ENCODE results near the gene ABCC3.
"Not testable (repeated sequence)": the region's sequence is repeated elsewhere in the genome, so short reads cannot be mapped to it uniquely, and the experiment has no call there.

ABCC3 gene

DNA sequence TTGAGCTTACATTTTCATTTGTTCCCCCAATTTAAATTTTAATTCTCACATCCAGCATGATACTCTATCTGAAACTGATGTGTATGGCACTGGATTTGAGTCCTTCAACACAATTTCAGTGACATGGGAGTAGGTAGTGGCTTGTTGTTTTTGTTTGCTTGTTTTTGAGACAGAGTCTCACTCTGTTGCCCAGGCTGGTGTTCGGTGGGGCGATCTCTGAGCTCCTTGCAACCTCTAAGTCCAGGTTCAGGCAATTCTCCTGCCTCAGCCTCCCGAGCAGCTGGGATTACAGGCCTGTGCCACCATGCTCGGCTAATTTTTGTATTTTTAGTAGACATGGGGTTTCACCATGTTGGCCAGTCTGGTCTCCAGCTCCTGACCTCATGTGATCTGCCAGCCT, 74.4 kb downstream of the ABCC3 start:
- DNase-seq, result not testable (repeated sequence)

DNA sequence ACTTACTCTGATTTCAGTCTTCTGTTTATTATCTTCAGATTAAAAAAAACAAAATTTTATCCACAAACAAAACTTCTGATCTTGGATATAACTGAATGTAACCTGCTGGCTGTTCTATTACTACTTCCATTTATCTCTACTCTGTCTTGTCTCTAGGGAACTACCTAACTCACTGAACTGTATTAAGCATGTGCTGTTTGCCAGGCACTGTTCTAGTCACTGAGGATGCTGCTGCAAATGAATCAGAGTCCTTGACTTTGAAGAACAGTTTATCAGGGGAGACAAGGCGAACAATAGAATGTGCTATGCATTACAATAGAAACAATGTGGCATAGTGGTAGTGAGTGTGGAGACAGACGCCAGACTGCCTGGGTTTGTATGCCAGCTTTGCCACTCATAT, 75.3 kb downstream of the ABCC3 start:
- DNase-seq, result no peak

DNA sequence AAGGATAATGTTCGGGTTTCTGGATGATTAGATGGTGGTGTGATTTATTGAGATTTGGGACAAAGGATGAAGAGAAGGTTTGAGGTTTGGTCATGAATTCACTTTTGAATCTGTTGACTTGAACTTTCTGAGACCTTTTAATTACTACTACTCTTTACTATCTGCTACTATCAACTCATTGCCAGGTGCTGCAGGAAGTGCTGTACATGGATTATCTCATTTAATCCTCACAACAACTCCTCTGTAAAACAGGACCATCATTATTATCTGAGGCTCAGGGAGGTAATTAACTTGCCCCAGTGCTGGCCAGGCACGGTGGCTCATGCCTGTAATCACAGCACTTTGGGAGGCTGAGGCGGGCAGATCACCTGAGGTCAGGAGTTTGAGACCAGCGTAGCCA, 76.0 kb downstream of the ABCC3 start:
- DNase-seq, result no peak

DNA sequence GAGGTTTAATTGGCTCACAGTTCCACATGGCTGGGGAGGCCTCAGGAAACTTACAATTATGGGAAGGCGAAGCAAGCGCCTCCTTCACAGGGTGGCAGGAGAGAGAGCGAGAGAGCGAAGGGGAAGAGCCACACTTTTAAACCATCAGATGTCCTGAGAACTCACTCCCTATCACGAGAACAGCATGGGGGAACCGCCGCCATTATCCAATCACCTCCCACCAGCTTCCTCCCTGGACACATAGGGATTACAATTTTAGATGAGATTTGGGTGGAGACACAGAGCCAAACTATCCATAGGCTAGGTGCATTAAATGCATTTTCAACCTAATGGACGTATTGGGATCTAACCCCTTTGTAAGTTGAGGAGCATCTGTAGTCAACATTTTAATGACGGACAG, 78.0 kb downstream of the ABCC3 start:
- DNase-seq, result no peak

DNA sequence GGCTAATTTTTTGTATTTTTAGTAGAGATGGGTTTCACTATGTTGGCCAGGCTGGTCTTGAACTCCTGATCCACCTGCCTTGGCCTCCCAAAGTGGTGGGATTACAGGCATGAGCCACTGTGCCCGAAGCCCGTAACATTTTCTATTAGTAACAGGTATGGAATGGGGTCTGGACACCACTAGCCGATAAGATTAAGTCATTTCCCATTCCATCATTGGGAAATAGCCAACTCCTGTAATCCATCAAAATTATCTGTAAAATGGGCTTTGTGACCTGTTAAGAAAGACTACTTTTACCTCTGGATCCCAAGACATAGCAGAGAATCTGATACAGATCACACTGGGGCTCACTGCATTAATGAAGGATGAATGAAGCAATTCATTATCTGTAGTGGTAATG, 80.8 kb downstream of the ABCC3 start:
- DNase-seq, result no peak

DNA sequence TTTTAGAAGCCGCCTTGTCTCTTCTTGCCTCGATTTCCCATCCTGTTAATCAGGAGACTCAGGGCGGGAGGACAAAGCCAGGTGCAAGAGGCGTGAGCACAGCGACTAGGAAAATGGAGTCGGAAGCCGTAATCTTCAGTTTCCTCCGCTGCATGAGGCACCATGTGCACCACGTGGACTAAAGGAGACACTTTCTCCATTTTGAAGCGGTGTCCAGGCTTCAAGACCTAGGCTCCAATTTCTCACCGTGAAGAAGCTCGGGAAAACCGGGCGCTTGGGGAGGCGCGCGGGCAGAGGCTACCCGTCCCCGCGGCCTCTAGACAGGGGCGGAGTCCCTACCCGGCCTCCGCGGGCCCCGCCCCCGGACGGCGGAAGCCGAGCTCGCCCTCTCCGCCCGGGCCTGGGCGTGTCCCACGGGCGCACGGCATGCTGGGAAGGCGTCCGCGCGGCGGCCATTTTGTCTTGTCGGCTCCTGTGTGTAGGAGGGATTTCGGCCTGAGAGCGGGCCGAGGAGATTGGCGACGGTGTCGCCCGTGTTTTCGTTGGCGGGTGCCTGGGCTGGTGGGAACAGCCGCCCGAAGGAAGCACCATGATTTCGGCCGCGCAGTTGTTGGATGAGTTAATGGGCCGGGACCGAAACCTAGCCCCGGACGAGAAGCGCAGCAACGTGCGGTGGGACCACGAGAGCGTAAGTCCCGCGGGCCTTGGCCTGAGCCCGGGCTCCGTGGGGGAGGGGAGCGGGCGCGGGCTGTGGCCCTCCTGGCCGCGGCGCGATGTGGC, 84.7 kb downstream of the ABCC3 start, which contains the start of gene LUC7L3:
LUC7L3 (plus strand) TSS at position 460 of the 780 bp plus-strand sequence; CDS start at position 590, 130 bp downstream.
- DNase-seq, result peak; percentile 93

DNA sequence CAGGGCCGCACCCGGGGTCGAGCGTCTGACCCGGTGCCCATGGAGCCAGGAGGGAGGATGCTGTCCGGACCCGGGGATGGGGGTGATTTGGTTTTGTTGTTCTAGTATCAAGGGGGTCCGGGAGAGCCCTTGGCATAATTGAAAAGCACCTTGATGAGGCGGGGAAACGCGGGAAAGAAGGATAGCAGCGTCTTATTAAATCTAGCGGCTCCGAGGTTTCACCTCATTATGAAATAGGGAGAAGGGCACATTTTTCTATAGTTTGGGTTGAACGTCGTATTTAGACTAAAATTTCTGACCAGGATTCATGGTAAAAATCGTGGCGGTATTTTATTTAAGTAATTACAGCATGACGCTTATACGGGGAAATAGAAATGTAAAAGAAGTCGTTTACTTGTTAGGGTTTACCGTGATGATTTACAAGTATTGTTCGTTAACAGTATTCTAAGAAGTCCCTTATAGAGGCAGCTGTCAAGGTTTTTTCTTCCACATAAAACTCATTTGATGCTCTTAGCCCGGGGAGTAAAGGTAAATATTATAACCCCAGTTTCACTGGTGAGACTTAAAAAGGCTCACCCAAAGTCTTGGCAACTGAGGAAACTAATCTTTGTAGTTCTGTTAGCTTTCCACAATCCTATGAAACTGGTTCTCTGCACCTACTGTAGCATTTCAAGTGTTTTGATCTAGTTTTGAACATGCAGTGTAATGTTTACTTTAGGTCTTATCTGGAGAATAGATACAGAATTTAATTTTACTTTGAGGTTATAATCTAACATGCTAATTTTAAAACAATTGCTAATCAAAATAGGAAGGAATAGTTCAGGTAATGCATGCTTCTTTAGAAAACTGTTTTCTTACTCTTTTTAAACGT, 85.5 kb downstream of the ABCC3 start:
- no peak for DNase-seq

DNA sequence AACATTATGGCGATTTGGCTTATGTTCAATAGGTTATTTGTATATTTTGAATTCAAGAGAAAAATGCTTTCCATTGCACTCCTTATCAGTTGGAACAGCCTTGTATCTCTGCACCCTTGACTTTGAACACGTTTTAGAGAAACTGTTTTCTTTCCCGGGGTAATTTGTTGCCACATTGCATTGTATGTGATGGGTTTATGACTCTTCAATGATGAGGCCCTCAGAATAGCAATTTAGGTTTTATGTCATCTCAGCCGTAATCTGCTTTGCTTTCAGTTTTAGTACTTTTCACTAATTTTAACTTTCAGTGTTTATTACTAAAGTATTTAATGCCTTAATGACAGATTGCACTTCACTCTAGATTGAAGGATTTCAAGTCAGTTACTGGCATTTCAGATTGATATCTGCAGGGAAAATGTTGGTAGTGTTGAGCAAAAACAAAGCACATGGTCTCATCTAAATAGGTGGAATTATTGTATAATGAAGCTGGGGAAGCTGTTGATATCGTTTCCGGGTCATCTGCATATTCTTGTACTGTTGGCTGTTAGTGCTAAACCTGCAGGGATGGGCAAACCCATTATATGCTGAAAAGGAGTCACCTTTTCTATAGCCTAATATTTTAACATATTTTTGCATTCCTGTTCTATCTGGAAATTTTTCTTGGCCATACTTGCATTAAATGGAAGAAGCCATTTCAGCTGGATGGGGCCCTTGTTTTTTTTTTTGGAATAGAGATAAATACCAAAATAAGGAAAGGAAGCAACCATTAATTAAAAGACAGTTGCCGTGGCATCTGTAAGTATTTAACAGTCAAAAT, 86.7 kb downstream of the ABCC3 start:
- DNase-seq, result no peak

DNA sequence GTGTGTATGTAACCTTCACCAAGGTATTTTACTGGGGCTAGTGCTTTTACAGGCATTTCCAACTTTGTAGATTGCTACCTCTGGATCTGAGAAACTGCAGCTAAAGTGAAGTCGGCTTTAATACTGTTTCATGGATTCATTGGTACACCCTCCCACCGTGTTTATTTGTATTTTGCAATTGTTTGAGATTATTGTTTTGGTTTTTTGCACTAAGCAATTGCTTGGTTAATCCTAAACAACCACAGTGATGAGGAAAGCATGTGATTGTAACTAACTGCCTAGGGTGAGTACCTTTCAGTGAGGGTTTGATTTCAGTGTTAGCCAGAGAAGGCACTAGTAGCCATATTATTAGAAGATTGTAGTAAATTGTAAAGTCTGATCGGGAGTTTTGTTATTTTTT, 88.1 kb downstream of the ABCC3 start:
- DNase-seq, result no peak

DNA sequence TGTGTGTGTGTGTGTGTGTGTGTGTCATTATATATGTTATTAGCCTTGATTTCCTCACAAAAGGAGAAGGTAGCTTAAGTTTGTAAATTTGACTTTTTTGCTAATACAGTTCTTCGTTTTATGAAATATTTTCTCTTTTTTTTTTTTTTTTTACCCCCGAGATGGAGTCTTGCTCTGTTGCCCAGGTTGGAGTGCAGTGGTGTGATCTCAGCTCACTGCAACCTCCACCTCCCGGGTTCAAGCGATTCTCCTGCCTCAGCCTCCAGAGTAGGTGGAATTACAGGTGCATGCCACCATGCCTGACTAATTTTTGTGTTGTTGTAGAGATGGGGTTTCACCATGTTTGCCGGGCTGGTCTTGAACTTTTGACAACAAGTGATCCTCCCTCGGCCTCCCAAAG, 89.9 kb downstream of the ABCC3 start:
- not testable (repeated sequence) for DNase-seq

DNA sequence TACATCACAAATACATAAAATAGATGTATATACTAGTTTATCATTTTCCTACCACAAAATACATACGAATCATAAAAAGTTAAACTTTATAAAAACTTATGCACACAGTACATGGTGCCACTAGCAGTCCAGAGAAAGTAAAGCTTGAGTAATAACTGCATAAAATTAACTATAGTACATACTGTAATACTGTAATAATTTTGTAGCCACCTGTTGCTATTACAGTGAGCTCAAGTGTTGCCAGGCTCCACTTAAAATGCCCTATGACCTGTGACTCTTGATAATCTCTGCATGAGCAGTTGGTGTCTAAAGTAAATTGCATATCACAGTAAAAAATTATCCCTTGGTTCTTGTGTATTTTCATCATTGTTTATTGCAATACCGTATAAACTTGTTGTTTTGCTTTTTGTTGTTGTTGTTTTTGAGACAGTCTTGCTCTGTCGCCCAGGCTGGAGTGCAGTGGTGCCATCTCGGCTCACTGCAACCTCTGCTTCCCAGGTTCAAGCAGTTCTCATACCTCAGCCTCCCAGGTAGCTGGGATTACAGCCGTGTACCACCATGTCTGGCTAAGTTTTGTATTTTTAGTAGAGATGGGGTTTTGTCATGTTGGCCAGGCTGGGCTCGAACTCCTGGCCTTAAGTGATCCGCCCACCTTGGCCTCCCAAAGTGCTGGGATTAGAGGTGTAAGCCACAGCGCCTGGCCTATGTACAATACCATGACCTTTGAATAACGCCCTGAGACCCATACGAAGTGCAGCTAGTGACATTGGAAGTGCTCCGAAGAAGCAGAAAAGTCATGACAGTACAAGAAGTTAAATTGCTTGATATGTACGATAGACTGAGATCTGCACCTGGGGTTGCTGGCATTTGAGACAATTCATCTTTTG, 91.3 kb downstream of the ABCC3 start:
- DNase-seq, result no peak

DNA sequence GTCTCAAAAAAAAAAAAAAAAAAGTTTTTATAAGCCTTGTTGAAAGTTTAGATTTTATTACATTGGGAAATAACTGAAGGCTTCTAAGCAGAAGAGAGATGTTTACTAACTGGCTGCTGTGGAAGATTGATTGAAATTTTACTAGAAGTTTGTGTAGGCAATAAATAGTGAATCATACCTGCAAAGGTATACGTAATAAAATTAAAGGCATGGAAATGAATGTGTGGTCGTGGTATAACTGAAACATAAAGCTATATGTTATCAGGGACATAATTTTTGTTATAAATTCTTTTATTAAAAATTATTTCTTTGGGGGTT, 93.4 kb downstream of the ABCC3 start:
- no peak for DNase-seq

DNA sequence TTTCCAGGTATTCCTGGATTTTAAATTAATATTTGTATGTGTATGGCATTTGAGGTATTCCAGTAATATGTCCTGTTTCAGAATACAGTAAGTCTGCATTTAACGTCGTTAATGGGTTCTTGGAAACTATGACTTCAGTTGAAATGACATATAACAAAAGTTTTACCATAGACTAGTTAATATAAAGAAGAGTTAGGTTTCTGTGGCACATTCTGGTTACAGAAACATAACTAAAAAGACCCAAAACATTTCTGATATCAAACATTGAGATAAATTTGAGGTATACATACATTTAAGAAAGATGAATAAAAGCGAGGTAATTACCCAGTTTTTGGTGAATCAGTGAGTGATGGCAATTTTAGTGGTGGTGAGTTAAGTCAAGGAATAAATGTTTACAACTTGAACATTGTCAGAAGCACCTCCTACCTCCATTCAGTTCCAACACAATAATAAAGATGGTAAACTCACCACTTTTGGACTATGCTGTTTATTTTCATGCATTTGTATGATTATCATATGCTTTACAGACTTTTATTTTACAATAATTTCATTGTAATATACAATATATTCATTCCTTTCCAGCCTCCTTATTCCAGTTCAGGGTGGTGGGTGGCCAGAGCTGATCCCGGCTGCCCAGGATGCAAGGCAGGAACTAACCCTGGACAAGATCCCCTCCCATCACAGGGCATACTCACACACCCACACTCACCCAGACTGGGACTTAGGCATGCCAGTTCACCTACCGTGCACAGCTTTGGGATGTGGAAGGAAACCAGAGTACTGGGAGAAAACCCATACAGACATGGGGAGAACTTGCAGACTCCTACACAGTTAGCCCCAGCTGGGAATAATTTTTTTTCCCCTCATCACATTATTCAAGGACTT, 94.4 kb downstream of the ABCC3 start:
- no peak for DNase-seq

DNA sequence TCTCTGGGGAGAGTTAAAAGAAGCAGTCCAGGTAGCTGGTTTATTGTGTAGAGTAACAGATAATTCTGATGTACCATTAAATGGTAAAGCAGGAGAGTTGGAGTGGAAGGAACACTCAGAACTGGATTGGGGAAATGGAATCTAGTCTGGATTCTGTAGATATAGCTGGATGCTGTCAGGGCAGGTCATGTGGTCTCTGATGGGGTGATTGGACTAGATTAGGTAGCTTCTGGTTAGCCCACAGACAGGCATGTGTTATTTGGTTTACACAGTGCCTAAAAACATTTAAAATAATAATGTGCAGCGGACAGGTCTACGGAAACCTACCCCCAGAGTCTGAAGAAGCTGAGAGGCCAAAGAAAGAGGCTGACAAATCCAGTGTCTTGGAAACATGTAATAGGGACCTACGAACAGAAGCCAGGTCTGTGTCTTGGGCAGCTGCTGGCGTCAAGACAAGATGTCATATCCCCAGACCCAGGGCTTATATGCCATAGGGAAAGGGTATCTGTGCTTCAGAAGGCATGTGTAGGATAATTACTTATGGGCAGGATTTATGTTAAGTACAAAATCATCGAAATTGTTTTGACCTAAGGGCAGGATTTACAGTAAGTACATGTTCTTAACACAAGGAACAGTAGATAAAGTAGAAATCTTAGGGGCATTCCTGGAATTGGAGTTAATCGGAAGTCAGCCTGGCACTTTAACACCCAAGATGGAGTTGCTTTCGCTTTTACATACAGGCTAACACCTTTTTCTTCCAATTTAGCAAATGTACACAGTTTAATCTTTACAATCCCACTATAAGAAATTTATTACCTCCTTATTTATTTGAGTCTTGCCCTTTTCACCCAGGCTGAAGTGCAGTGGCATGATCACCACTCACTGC, 97.1 kb downstream of the ABCC3 start:
- DNase-seq, result no peak

DNA sequence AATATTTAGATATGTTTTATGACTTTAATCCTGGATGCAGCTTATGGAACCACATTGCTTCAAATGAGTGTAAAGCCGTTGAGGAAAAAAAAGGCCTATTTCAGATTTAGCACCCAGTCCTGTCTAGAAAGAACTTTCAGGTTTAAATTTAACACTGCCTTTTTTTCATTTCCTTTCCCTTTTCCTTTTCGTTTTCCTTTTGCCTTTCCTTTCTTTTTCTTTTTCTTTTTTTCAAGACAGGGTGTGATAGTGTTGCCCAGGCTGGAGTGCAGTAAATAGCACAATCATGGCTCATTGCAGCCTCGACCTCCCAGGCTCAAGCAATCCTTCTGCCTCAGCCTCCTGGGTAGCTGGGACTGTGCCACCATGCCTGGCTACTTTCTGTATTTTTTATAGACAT, 100.6 kb downstream of the ABCC3 start:
- DNase-seq, result no peak

DNA sequence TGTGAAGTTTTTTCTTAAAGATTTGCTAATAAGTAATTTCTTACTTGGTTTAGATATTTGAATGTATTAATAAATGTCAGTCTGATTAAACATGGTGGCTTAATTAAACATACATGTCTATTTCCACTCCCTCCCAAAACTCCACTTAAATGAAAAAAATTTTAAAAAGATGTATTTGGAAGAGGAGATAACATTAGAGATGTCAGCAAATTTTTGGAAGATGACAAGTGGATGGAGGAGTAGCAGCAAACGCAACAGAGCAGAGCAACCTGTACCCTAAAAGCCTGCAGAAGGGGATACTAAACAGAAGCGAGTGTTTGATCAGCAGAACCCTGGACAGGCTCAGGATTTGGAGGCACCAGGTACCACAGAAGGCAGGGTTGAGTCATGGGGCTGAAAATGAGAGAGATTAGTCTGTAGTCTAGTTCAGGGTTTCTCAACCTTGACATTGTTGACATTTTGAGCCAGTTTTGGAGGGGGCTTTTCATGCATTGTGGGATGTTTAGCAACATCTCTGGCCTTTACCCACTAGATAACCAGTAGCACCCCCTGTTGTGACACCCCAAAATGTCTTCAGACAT, 102.5 kb downstream of the ABCC3 start:
- DNase-seq, result no peak

DNA sequence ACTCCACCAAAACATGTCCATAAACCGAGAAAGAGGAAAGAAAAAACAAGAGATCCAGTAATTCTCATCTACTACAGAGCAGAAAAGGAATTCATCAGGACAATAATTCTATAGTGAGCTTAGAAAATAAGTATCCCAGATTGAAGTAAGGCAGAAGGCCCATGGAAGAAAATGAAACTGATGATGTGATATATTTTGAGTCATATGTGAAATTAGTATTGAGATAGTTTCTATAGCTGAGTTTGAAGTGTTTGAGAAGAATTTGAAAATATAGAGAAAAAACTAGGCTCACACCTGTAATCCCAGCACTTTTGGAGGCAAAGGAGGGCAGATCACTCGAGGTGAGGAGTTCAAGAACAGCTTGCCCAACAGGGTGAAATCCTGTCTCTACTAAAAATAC, 104.4 kb downstream of the ABCC3 start:
- DNase-seq, result no peak

All from fibroblast of upper back skin (primary cell).